M059J (cell line): ENCODE results near the gene CYFIP2. TPM values are rescaled to one million over a fixed set of nuclear protein-coding genes. Genes with fewer than 3 reads are reported as not detected.

ENCODE experiments used
- DNase-seq: peaks from one replicate; pipeline ENCODE4 v3.0.0-alpha.2; 2012; ENCODE audit warnings: low read depth
- total RNA-seq: library from RNA; depleted of rRNA; stranded (reverse); fragments of >200 nt; shearing (Covaris generic); gene quantifications from 2 replicates; pipeline ENCODE4 v1.2.3, GENCODE V29; 2014

CYFIP2 gene
- total RNA-seq, 1 experiment from 2014 or later: 0.39 TPM

DNA sequence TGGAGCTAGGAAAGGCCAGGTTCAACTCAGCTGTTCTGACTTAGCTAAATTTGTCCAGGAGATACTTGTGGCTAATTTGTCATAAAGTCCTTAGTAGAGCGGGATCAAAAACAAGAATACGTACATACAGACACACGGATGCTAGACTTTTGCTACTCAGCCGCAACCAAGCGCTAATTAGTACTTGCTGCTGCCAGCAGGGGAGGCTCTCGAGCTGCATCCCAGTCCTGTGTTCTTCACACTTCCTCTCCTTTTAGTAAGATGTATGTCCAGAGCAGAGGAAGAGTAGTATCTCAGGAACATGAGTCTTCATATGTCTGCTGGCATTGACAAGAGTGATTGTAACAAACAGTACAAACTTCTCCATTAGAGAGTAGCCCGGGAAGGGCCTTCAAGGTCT, 58.3 kb downstream of the CYFIP2 start:
- no peak for DNase-seq

- DNase-seq: no peak
Observed at GRCh38 chr5:157326440-157327005, 60.6 kb downstream of the CYFIP2 start.

DNA sequence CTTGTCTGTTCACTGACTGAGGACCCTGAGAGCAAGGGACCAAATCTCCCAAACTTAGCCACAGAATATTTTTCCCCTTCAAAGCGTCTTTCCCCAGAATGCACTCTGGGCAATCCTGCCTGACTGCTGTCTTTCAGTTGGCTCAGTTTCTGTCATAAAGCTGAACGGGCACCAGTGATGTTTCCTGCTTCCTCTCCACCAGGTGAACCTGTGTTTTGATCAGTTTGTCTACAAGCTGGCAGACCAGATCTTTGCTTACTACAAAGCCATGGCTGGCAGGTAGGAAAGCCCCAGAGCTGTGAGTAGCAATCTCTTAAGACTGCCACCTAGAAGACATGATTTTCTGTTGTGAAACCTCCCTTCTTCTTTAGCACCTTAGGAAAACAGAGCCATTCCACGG, 61.8 kb downstream of the CYFIP2 start:
- no peak for DNase-seq

DNA sequence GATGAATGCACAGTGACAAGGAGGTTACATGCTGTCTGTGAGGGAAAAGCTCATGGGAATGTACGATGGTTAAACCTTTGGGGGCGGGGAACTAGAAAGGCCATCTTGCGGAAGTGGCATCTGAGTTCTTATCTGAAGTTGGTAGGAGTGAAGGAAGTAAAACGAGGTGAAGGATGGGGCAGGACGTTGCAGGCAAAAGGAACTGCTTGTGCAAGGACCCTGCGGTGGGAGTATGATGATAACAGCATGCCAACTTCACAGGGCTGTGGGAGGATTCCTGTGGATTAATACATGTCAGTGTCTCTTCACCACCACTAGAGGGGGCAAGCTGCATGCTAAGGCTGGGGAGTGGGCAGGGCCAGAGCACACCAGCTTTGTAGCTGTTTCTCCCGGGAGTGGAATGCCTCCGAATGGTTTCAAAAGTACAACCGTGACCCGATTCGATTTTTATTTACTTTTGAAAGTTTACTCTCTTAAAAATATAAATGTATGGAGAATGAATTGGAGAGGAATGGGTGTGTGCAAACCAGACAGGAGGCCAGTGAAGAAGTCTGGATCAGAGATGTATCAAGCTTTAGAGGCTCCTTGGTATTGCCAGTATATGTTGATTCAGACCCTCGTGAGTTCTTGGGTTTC, 62.5 kb downstream of the CYFIP2 start:
- peak; percentile 71 for DNase-seq

DNA sequence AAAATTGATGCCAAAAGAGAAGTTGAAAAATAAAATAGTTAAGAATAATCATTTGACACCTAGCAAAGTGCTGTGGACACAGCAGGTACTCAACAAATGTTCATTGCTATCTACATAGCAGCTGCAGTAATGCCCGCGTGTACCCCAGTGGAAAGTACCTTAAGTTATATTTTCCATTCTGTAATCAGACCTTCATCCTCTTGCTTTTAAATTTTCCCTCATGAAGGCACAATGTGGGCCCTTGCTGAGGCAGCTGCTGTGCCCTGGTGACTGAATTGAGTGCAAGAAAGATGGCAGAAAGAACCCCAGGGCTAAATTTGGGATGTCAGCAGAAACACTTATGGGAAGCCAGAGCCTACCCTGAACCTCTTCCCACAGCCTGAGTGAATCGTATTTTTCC, 65.9 kb downstream of the CYFIP2 start:
- DNase-seq: no peak

DNA sequence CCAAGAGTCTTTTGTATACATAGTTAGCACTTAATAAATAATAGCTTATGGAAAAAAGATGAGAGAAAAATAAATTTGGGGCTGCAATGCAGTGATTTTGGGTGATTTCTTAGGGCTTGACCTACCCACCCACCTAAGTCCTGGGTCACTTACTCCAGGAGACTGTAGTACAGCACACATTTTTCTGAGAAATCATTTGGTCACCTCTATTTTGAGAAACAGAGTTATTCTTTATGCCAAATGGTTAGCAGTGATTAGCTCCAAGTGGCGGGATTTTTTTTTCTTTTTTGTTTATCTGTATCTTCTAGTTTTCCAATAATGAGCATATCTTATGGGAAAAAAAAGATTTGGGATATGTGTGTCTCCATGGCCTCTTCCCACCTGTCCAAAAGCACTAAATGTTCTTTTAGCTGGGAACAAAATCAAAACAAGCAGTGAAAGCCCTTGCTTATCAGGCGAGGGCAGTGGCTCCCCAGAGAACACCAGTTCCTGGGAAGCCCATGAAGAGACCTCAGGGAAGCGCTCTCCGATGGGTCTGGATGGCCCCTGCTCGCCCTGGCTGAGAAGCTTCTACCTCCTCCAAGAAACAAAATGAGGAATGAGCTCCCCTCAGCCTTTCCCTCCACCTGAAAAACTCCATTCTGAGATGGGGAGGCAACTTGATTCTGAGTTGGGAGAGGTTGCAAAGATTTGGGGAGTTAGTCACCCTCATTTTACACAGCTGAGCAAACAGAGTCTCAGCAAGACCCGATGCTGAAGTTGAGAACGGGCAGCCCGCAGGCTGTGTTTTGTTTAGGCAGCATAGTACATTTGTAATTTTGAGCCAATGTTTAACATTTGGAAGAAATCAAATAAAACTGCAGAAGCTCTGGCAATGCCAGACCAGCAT, 69.9 kb downstream of the CYFIP2 start:
- DNase-seq: peak; percentile 71

- DNase-seq: no peak
Observed at GRCh38 chr5:157336423-157336744, 70.5 kb downstream of the CYFIP2 start.

DNA sequence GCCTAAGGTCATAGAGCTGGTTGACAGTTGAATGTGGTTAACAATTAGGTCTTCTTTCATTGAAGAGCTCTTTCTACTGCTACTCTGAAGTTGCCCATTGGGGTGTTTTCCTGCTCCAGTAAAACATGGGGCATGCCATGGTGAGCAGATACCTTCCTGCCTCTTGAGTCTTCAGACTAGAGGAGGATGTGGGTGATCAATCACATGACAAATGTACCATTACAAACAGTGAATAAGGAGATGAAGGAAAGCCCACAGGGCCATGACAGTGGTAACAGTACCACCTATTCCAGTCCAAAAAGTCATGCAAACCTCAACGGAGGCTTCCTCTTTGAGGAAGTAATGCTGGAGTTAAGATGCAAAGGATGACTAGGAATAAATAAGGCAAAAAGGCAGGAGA, 73.5 kb downstream of the CYFIP2 start:
- DNase-seq: no peak

- DNase-seq: peak; percentile 32
Observed at GRCh38 chr5:157342822-157343402, 77.0 kb downstream of the CYFIP2 start.

- DNase-seq: peak; percentile 17
Observed at GRCh38 chr5:157343842-157344790, 78.2 kb downstream of the CYFIP2 start.

GRCh38 chr5:157345067-157345466, 79.1 kb downstream of the CYFIP2 start:
- no peak for DNase-seq

- no peak for DNase-seq
Observed at GRCh38 chr5:157345485-157345884, 79.6 kb downstream of the CYFIP2 start.

DNA sequence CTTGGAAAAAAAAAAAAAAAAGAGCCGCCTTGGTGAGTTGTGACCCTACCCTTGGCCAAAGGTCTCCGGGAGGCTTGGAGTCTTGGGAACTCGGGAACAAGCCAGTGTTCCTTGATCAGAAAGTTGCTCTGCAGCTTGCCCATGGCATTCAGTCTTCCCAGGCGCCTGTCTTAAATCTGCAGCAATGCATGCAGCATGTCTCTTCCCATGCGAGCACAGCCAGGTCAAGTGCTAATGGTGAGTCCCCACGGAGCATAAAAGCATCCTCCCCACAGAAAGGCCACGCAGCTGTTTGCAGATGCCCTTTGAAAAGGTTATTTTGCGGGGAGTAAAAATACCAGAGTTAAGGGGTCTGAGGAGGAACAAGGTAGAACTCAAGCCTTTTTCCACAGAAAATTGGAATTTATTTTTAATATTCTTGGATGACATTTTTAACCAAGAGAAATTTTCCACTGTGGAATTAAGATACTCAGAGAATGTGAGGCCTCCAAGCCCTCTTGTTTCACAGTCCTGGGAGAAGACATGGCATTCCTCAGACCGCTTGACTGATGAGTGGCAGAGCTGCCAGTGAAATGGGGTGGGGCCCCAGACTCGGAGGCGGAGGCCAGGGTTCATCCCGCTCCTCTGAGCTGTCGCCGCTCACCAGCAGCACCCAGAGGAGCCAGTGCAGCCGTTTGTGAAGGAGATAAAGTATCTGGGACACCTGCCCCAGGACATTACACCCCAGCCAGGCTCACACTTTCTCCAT, 81.6 kb downstream of the CYFIP2 start:
- DNase-seq: no peak

- no peak for DNase-seq
Observed at GRCh38 chr5:157348049-157348400, 82.1 kb downstream of the CYFIP2 start.

DNA sequence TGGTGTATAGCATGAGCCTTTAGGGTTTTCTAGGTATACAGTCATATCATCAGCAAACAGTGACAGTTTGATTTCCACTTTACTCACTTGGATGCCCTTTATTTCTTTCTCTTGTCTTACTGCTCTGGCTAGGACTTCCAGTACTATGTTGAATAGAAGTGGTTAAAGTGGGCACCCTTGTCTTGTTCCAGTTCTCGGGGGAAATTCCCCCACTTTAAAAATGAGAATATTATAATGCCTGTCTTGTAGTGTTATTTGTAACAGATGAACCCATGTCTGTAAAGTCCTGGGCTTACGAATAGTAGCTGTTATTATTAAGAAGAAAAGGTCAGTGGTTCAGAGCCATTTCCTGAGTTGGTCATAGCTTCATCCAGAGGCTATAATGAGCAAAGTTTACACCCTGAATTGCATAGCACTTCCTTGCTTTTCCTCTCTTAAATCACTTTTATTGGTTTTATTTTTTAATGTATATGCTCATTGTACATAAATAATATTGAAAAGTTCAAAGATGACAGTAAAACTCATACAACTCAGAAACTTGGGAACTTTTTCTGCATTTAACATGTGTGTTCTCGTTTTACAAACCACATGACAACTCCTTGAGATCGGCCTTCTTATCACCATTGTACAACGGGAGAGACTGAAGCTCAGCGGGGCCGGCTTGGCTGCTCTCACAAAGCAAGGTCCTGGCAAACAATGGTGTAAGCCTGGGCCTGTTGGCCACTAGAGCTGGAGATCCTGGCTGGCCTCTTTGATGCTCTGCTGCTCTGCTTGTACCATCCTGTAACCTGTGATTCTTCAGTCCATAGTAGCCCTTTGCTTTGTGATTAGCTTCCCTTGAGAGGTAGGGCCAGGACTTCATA, 85.2 kb downstream of the CYFIP2 start:
- no peak for DNase-seq

DNA sequence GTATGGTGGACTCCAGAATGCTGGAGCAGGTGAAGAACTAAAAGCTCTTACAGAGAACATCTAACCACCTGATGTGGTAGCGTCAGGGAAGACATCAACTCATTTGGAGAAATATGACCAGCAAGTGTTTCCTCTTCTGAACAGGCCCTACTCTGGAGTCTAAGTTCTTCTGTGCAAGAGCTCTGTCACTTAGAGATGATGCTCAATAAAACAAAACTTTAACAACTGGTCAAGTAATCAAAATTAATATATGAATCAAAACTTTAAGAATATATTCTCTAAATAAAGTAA, 85.8 kb downstream of the CYFIP2 start:
- DNase-seq: no peak

DNA sequence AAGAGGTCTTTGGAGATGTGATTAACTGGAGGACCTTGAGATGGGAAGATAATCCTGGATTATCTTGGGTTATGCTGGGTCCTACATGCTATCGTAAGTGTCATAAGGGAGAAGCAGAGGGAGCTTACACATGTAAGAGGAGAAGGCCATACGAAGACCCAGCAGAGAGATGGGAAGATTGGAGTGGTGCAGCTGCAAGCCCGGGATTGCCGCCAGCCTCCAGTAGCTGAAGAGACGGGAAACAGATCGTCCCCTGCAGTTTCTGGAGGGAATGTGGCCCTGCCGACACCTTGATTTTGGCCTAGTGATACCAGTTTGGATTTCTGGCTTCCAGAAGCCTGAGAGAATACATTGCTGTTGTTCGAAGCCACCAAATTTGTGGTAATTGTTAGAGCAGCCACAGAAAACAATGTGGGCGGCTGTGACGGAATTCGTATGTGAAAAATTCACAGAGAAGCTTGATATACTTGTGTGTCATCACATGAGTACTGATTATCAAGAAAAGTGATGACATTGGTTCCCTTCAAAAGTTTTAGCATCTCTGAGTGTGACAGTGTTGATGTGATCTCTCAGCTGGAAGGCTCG, 86.9 kb downstream of the CYFIP2 start:
- DNase-seq: no peak

- DNase-seq: no peak
Observed at GRCh38 chr5:157354800-157355199, 88.9 kb downstream of the CYFIP2 start.

- DNase-seq: no peak
Observed at GRCh38 chr5:157356576-157356975, 90.7 kb downstream of the CYFIP2 start.

DNA sequence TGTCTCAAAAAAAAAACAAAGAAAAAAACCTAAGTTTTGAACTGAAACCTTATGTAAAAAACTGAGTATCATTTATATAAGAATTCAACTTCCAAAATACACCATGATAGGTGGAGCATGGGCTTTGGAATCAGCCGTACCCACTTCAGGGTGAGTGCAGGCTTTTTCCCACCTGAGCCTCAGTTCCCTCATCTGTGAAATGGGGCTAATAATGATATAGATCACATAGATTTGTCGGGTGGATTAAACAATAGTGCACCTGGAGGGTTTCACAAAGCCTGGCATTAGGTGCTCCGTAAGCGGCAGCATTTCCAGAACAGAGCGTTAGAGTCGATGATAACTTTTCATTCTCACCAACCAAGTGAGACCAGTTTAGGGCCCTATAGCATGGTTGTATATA, 91.9 kb downstream of the CYFIP2 start:
- DNase-seq: no peak
